Measurements from ENCODE around the gene COX7A2.

DNA sequence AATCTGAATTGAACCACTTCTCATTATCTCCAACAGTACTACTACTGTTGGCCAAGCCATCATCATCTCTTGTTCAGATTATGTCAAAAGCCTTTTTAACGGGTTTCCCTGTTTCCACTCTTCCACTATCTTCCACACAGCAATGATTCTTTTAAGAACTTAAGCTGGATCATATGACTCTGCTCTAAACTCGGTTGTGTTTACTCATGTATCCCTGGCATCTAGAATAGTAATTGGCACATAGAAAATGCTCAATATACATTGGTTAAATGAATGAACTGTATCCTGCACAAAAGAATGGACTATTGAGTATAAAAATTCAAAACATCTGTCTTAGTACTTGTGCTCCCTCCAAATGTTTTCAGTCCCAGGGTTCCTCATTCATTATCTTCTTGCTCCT, 2.8 kb upstream of the COX7A2 start:
- TF ChIP-seq, protein P1, sequence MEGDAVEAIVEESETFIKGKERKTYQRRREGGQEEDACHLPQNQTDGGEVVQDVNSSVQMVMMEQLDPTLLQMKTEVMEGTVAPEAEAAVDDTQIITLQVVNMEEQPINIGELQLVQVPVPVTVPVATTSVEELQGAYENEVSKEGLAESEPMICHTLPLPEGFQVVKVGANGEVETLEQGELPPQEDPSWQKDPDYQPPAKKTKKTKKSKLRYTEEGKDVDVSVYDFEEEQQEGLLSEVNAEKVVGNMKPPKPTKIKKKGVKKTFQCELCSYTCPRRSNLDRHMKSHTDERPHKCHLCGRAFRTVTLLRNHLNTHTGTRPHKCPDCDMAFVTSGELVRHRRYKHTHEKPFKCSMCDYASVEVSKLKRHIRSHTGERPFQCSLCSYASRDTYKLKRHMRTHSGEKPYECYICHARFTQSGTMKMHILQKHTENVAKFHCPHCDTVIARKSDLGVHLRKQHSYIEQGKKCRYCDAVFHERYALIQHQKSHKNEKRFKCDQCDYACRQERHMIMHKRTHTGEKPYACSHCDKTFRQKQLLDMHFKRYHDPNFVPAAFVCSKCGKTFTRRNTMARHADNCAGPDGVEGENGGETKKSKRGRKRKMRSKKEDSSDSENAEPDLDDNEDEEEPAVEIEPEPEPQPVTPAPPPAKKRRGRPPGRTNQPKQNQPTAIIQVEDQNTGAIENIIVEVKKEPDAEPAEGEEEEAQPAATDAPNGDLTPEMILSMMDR (IDR thresholded peaks at IDR 0.05), result no peak
- no peak for TF ChIP-seq POLR2AphosphoS5 (IDR thresholded peaks at IDR 0.05)
- no peak for TF ChIP-seq EP300 (IDR thresholded peaks at IDR 0.05)
